ENCODE data around the gene HEPN1. TPM values are rescaled to one million over a fixed set of nuclear protein-coding genes. Genes with fewer than 3 reads are reported as not detected.

HEPN1 gene
- total and polyA plus RNA-seq, 2 of the 4 experiments (the other 2 are of a cell fraction), result not detected

DNA sequence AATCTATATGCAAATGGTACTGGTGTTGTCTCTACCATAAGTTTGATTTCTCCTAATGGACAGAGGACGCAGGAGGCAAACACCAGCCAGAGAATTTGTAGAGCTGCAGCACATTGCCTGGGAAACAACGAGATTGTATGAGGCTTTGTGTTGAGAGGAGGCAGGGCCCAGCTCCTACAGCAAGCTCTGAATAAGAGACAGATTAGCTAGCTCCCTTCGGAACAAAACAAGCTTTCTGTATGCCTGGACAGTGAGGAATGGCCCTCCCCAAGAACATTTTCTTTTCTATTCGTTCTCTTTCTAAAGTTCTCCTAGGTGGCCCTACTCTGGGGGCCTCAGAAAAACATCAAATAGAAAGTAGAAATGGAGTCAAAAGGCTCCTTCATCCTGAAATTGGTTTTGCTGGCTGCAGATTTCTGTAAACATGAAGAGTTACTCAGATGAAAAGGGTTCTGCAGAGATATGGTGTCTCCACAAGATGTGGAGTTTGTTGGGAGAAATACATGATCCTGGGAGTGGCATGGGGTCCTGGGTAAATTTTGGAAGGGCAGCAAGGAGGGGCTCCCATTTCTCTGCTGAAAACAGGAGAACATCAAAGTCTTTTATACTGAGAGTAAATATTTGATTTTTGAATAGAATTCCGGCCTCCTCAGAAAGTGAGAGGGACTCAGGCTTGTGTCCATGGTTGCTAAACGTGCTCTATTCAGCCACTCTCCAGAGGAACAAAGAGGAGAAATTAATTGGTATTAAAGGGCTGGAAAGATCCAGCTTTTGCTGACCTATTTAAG, 23.6 kb downstream of the HEPN1 start:
- BruUV-seq (replicated peaks), result no TSS peak
- no peak overlapping the region for H3K4me3 ChIP-seq (ENCODE audit: insufficient read depth, low read depth, low read length)
- no peaks in the 10 kb centered on the region for H4K20me1 ChIP-seq (ENCODE audit: insufficient read depth, low read length)
- no peak for ATAC-seq (ENCODE audit: low read depth)
- H2BK120ac ChIP-seq (ENCODE audit: low read depth, low read length), result no peak overlapping the region
- dilution Hi-C loops (cut with HindIII; ENCODE audit: low sequenced_read_pairs, unreplicated experiment) (no loop called here), intact Hi-C loops (cut with micrococcal nuclease) (no loop called here), in situ Hi-C loops (cut with MboI; ENCODE audit: low sequenced_read_pairs) (no loop called here)
- no peak for DNase-seq
- H3K18ac ChIP-seq (ENCODE audit: low read depth, low read length), result no peak overlapping the region
- H4K91ac ChIP-seq (ENCODE audit: insufficient read depth, low read depth, low read length), result no peak overlapping the region
- no peak overlapping the region for H3K4me2 ChIP-seq (ENCODE audit: low read depth, low read length)
- no peaks in the 10 kb centered on the region for H3K79me1 ChIP-seq (ENCODE audit: low read depth in 1 of 2, low read length in 2 of 2)
- H3K14ac ChIP-seq (replicated peaks; ENCODE audit: low read depth, low read length), result no peak overlapping the region
- H3K4me1 ChIP-seq (ENCODE audit: control insufficient read depth, insufficient read depth, low read length), result peaks cover 3% of the 10 kb centered on the region; the same call in 1 of the 2 replicates
- H3K23ac ChIP-seq (ENCODE audit: low read depth, low read length), result no peak overlapping the region
- ChIA-PET CTCF (interaction anchor here (0.8 to 1.5 kb wide), 2 partner anchors 8 to 185 kb away, joined by 3 to 5 read pairs; no protein-coding TSS in a partner anchor), POLR2A (ENCODE audit: unreplicated experiment) (no interaction called here)
- no peak overlapping the region for H2AK9ac ChIP-seq (replicated peaks; ENCODE audit: low read depth, low read length, poor library complexity)
- H3K9me3 ChIP-seq (ENCODE audit: control insufficient read depth, insufficient read depth, low read length), result no peaks in the 10 kb centered on the region
- H3K27ac ChIP-seq (ENCODE audit: insufficient read depth, low read length), result no peak overlapping the region
- H3K9ac ChIP-seq (ENCODE audit: low read depth, low read length), result no peak overlapping the region
- H2BK20ac ChIP-seq (ENCODE audit: low read depth, low read length), result no peak overlapping the region
- H4K8ac ChIP-seq (ENCODE audit: low read depth in 2 of 2, low read length in 2 of 2), result 0 out of 4 replicates have a peak overlapping the region, but pooled peaks of 1 of the 2 experiments have one; percentile 32
- TF ChIP-seq NFE2L2 (IDR thresholded peaks at IDR 0.05; ENCODE audit: low read depth, low read length) (no peak), FOS (IDR thresholded peaks at IDR 0.05; ENCODE audit: low read depth, low read length) (no peak), SMC3 (IDR thresholded peaks at IDR 0.05; ENCODE audit: low read depth, low read length) (no peak), CEBPB (IDR thresholded peaks at IDR 0.05; ENCODE audit: low read depth, low read length) (no peak), RCOR1 (IDR thresholded peaks at IDR 0.05; ENCODE audit: insufficient replicate concordance, low read length) (no peak), BHLHE40 (IDR thresholded peaks at IDR 0.05; ENCODE audit: low read depth, low read length) (no peak), RAD21 (IDR thresholded peaks at IDR 0.05; ENCODE audit: low read length) (no peak), MXI1 (IDR thresholded peaks at IDR 0.05; ENCODE audit: borderline replicate concordance, low read depth, low read length) (no peak), MAZ (IDR thresholded peaks at IDR 0.05; ENCODE audit: borderline replicate concordance, low read depth, low read length) (no peak)
- TF ChIP-seq, protein P1, sequence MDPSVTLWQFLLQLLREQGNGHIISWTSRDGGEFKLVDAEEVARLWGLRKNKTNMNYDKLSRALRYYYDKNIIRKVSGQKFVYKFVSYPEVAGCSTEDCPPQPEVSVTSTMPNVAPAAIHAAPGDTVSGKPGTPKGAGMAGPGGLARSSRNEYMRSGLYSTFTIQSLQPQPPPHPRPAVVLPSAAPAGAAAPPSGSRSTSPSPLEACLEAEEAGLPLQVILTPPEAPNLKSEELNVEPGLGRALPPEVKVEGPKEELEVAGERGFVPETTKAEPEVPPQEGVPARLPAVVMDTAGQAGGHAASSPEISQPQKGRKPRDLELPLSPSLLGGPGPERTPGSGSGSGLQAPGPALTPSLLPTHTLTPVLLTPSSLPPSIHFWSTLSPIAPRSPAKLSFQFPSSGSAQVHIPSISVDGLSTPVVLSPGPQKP (IDR thresholded peaks at IDR 0.05; ENCODE audit: borderline replicate concordance, low read depth, low read length), result no peak
- TF ChIP-seq, protein P2, sequence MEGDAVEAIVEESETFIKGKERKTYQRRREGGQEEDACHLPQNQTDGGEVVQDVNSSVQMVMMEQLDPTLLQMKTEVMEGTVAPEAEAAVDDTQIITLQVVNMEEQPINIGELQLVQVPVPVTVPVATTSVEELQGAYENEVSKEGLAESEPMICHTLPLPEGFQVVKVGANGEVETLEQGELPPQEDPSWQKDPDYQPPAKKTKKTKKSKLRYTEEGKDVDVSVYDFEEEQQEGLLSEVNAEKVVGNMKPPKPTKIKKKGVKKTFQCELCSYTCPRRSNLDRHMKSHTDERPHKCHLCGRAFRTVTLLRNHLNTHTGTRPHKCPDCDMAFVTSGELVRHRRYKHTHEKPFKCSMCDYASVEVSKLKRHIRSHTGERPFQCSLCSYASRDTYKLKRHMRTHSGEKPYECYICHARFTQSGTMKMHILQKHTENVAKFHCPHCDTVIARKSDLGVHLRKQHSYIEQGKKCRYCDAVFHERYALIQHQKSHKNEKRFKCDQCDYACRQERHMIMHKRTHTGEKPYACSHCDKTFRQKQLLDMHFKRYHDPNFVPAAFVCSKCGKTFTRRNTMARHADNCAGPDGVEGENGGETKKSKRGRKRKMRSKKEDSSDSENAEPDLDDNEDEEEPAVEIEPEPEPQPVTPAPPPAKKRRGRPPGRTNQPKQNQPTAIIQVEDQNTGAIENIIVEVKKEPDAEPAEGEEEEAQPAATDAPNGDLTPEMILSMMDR (conservative IDR thresholded peaks at IDR 0.05; ENCODE audit: low read depth, low read length), result no peak
- TF ChIP-seq, protein P3, sequence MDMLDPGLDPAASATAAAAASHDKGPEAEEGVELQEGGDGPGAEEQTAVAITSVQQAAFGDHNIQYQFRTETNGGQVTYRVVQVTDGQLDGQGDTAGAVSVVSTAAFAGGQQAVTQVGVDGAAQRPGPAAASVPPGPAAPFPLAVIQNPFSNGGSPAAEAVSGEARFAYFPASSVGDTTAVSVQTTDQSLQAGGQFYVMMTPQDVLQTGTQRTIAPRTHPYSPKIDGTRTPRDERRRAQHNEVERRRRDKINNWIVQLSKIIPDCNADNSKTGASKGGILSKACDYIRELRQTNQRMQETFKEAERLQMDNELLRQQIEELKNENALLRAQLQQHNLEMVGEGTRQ (IDR thresholded peaks at IDR 0.05; ENCODE audit: low read depth, low read length), result no peak
- no peak overlapping the region for H3K4ac ChIP-seq (ENCODE audit: low read depth, low read length)
- H4K5ac ChIP-seq (ENCODE audit: low read depth, low read length), result no peak overlapping the region
- WGBS, 2 experiments (ENCODE audit: extremely low coverage in 2 of 2, insufficient read length in 1 of 2), result 50% methylated on average over 2 of the region's 6 CpGs; no CpG with 5 or more reads in 1 of the 2 experiments
- H2BK5ac ChIP-seq (ENCODE audit: low read depth, low read length, poor library complexity, severe bottlenecking), result no peak overlapping the region
- H3K36me3 ChIP-seq (ENCODE audit: control insufficient read depth, insufficient read depth, low read length), result no peaks in the 10 kb centered on the region
- no peak overlapping the region for H2BK15ac ChIP-seq (ENCODE audit: low read depth, low read length)
- no peaks in the 10 kb centered on the region for H3K9me1 ChIP-seq (ENCODE audit: insufficient read depth, low read length)
- no peak overlapping the region for H2AK5ac ChIP-seq (ENCODE audit: low read depth, low read length)
- no peak overlapping the region for H3K56ac ChIP-seq (ENCODE audit: extremely low read depth, insufficient read depth, low read length)
- no peak overlapping the region for H2AFZ ChIP-seq (replicated peaks; ENCODE audit: low read length, poor library complexity)
- H3K27me3 ChIP-seq (ENCODE audit: control insufficient read depth, insufficient read depth, low read length), result no peaks in the 10 kb centered on the region

Data from IMR-90 (cell line).